BJ (cell line): ENCODE results near the gene CDHR4. TPM values are rescaled to one million over a fixed set of nuclear protein-coding genes. Genes with fewer than 3 reads are reported as not detected.
"Not testable (repeated sequence)": the region's sequence is repeated elsewhere in the genome, so short reads cannot be mapped to it uniquely, and the experiment has no call there.

ENCODE experiments used
- CTCF ChIA-PET: fragments of 350-600 bp; formaldehyde crosslinking; extraction: SDS; loops from one replicate; lab custom pipeline; 2021; ENCODE audit warnings: antibody characterized with exemption, inconsistent platforms; lab: Yijun Ruan, JAX
- POLR2A ChIA-PET: fragments of 300-600 bp; sonication (Branson Sonifier 250); formaldehyde crosslinking; extraction: SDS; loops from one replicate; lab custom pipeline; 2021; ENCODE audit warnings: antibody characterized with exemption; lab: Charles Lee
- DNase-seq: peaks from one replicate; pipeline ENCODE4 v3.0.0-alpha.2; 2011; ENCODE audit warnings: low read depth
- H3K27me3 ChIP-seq: 2 replicates; pipeline ENCODE4 v1.6.0; 2011; ENCODE audit warnings: low read length; ENCODE audit not compliant: control insufficient read depth, insufficient read depth
- H3K36me3 ChIP-seq: 2 replicates; pipeline ENCODE4 v1.5.1; 2011; ENCODE audit warnings: low read length; ENCODE audit not compliant: control insufficient read depth, insufficient read depth
- H3K4me3 ChIP-seq: 2 replicates; pipeline ENCODE4 v1.5.1; 2011; ENCODE audit warnings: low read depth, mild to moderate bottlenecking, control low read depth, low read length
- polyA plus RNA-seq: library from polyadenylated mRNA; depleted of rRNA; stranded (reverse); fragments of >200 nt; gene quantifications from 2 replicates; pipeline ENCODE4 v1.2.3, GENCODE V29; 2011
- TF ChIP-seq, protein P1 (sequence below): IDR thresholded peaks from 2 replicates; pipeline ENCODE4 v1.5.1; 2011; ENCODE audit warnings: low read depth, mild to moderate bottlenecking, control low read depth, inconsistent platforms, low read length, moderate library complexity; ENCODE audit not compliant: insufficient read depth

CDHR4 gene
- polyA plus RNA-seq, 1 experiment, result not detected

DNA sequence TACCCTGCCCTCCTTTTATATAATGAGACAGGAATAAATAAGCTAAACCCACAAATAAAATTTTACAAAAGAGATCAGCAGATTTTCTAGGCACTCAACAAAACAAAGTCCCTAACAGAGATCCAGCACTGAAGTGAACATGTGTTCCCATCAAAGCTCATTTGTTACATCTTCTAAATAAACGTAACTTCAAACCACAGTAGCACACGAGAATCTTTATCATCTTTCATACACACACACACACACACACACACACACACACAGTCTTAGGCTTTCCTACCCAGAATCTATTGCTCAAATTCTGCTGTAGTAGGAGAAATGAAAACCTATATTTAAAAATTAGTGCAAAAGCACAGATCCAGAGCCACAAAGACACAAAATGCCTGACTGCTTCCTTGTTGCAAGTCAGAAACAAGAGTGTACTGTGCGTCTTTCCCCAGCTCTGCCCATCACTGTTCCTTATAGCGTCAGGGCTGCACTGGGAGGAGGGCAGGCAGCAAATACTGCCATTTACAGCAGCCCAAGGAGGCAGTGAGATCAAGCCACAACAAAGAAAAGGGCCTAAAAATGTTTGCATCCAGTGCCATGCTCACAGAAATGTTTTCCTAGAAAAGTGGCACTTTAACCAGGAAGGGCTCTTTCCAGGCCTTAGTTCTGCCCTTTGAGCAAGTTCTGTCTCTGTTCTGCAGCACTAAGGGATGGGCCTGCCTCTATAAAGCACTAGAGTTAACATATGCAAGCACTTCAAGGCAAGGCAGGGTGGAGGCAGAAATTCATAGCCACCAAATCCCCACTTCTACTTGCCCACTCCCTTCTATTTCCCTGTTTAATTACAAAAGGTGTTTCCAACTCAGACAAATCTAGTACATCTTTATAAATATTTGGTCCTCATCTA is 19.3 kb downstream of the CDHR4 start:
- ChIA-PET POLR2A (no interaction called here), CTCF (no interaction called here)
- no peak overlapping the region for H3K4me3 ChIP-seq
- peaks cover 7% of the 10 kb centered on the region; the same call in 1 of the 2 replicates for H3K36me3 ChIP-seq
- TF ChIP-seq, protein P1, sequence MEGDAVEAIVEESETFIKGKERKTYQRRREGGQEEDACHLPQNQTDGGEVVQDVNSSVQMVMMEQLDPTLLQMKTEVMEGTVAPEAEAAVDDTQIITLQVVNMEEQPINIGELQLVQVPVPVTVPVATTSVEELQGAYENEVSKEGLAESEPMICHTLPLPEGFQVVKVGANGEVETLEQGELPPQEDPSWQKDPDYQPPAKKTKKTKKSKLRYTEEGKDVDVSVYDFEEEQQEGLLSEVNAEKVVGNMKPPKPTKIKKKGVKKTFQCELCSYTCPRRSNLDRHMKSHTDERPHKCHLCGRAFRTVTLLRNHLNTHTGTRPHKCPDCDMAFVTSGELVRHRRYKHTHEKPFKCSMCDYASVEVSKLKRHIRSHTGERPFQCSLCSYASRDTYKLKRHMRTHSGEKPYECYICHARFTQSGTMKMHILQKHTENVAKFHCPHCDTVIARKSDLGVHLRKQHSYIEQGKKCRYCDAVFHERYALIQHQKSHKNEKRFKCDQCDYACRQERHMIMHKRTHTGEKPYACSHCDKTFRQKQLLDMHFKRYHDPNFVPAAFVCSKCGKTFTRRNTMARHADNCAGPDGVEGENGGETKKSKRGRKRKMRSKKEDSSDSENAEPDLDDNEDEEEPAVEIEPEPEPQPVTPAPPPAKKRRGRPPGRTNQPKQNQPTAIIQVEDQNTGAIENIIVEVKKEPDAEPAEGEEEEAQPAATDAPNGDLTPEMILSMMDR, result no peak
- no peaks in the 10 kb centered on the region for H3K27me3 ChIP-seq
- no peak for DNase-seq

DNA sequence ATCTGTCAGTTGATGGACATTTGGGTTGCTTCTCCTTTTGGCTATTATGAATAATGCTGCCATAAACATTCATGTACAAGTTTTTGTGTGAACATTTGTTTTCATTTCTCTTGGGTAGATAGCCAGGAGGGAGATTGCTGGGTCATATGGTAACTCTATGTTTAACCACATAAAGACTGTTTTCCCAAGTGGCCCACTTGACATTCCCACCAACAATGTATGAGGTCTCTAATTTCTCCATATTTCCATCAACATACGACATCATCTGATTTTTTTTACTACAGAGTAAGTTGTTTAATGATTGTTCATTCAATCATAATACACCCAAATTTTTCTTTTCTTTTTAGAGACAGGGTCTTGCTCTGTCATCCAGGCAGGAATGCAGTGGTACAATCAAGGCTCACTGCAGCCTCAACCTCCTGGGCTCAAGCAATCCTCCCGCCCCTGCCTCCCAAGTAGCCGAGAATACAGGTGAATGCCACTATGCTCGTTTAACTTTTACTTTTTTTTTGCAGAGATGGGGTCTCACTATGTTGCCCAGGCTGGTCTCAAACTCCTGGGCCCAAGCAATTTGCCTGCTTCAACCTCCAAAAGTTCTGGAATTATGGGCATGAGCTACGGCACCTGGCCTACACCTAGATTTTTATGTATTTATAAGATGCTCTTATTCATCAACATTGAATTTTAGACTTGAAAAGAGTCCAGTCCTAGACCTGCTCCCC is 20.2 kb downstream of the CDHR4 start:
- DNase-seq, result no peak
- H3K4me3 ChIP-seq, result no peak overlapping the region
- H3K36me3 ChIP-seq, result peaks cover 9% of the 10 kb centered on the region; the same call in 1 of the 2 replicates
- ChIA-PET CTCF (interaction anchor here (1.6 kb wide), 1 partner anchor 23 kb away, joined by 3 read pairs; the partner anchor contains the start of gene INKA1), POLR2A (no interaction called here)
- TF ChIP-seq, protein P1, result no peak
- H3K27me3 ChIP-seq, result no peaks in the 10 kb centered on the region

DNA sequence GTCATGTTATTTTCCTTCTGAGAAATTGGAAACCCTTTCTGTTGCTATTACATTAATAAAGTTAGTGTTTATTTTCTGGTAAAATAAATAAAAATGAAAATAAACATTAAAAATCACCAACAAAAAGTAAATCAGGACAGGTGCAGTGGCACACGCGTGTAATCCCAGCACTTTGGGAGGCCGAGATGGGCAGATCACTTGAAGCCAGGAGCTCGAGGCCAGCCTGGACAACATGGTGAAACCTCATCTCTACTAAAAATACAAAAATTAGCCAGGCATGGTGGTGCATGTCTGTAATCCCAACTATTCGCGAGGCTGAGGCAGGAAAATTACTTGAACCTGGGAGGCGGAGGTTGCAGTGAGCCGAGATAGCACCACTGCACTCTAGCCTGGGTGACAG is 23.6 kb downstream of the CDHR4 start:
- H3K36me3 ChIP-seq, H3K4me3 ChIP-seq, DNase-seq, POLR2A ChIA-PET, H3K27me3 ChIP-seq: not testable (repeated sequence)
- CTCF ChIA-PET, result interaction anchor here (1.7 kb wide), 1 partner anchor 10 kb away, joined by 5 read pairs; the partner anchor contains the start of gene IP6K1

DNA sequence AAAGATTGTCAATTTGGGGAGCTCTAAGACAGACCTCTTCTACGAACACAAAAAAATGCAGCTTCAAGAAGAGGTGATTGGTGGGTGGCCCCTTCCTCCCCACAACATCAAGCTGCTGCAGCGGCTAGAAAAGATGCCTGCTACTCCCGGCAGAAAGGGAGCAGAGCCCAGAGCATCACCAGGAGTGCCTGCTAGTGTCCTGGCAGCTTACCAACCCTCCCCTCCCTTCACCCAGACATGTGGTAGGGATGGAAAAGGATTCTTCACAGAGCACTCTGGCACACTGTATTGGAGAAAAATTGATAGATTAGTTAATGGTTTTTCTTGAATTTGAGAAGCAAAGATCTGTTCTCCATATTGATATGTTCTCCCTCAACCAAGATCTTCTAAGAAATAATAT is 24.1 kb downstream of the CDHR4 start:
- H3K36me3 ChIP-seq, result 0 out of 2 replicates have a peak, but pooled peaks cover 5% of the 10 kb centered on the region
- POLR2A ChIA-PET, result no interaction called here
- DNase-seq, result no peak
- no peaks in the 10 kb centered on the region for H3K27me3 ChIP-seq
- H3K4me3 ChIP-seq, result no peak overlapping the region
- CTCF ChIA-PET, result interaction anchor here (1.7 kb wide), 1 partner anchor 11 kb away, joined by 5 read pairs; the partner anchor contains the start of gene IP6K1
- TF ChIP-seq, protein P1, result no peak

DNA sequence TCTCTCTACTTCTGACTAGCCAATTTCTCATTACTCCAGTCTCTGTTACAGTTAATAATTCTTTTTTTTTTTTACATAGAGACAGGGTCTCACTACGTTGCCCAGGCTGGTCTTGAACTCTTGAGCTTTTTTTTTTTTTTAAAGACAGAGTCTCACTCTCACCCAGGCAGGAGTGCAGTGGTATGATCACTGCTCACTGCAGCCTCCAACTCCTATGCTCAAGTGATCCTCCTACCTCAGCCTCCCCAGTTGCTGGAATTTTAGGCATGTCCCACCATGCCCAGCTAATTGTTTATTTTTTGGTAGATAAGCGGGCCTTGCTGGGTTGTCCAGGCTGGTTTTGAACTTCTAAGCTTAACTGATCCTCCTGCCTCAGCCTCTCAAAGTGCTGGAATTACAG is 27.0 kb downstream of the CDHR4 start:
- ChIA-PET CTCF (interaction anchor here (1.2 kb wide), 1 partner anchor 15 kb away, joined by 3 read pairs; no protein-coding TSS in a partner anchor), POLR2A (no interaction called here)
- no peak for DNase-seq
- TF ChIP-seq, protein P1, result no peak
- Histone ChIP-seq H3K27me3 (no peaks in the 10 kb centered on the region), H3K4me3 (no peak overlapping the region), H3K36me3 (0 out of 2 replicates have a peak, but pooled peaks cover 5% of the 10 kb centered on the region)
